ENCODE data around the gene IREB2. TPM values are rescaled to one million over a fixed set of nuclear protein-coding genes. Genes with fewer than 3 reads are reported as not detected.

The IREB2 gene
- total RNA-seq, 4 donors from 2014 or later: 25.6 to 87.5 (median 48.6) TPM

- Histone ChIP-seq H3K36me3 (peaks cover 30% of the 10 kb centered on the region), H3K4me3 (no peak overlapping the region), H3K4me1 (peaks cover 54% of the 10 kb centered on the region), H3K27me3 (no peaks in the 10 kb centered on the region), H3K9me3 (no peaks in the 10 kb centered on the region), H3K27ac (no peak overlapping the region)
- DNase-seq (ENCODE audit: low spot score in 2 of 2): no peak
- 66% methylated on average over 3 of the region's 3 CpGs for WGBS
- TF ChIP-seq POLR2AphosphoS5 (IDR thresholded peaks at IDR 0.05) (no peak), POLR2A (IDR thresholded peaks at IDR 0.05) (no peak), CTCF (IDR thresholded peaks at IDR 0.05) (no peak), EP300 (IDR thresholded peaks at IDR 0.05) (no peak)
Observed at GRCh38 chr15:78440375-78441373, 2.7 kb downstream of the IREB2 start.

- Histone ChIP-seq H3K9me3 (no peaks in the 10 kb centered on the region), H3K4me3 (no peak overlapping the region), H3K27ac (no peak overlapping the region), H3K27me3 (no peaks in the 10 kb centered on the region), H3K4me1 (peaks cover 67% of the 10 kb centered on the region), H3K36me3 (peaks cover 50% of the 10 kb centered on the region)
- DNase-seq (ENCODE audit: low spot score in 2 of 2): no peak
- TF ChIP-seq EP300 (IDR thresholded peaks at IDR 0.05) (no peak), CTCF (IDR thresholded peaks at IDR 0.05) (no peak), POLR2A (IDR thresholded peaks at IDR 0.05) (no peak), POLR2AphosphoS5 (IDR thresholded peaks at IDR 0.05) (no peak)
- WGBS: 71% methylated on average over 1 of the region's 1 CpG
Observed at GRCh38 chr15:78444255-78444654, 6.2 kb downstream of the IREB2 start.

- TF ChIP-seq EP300 (IDR thresholded peaks at IDR 0.05): no peak
- no peak for TF ChIP-seq POLR2A (IDR thresholded peaks at IDR 0.05)
- TF ChIP-seq POLR2AphosphoS5 (IDR thresholded peaks at IDR 0.05): no peak
- no peak for TF ChIP-seq CTCF (IDR thresholded peaks at IDR 0.05)
- peaks cover 66% of the 10 kb centered on the region for H3K4me1 ChIP-seq
Observed at GRCh38 chr15:78445875-78446274, 7.9 kb downstream of the IREB2 start.

GRCh38 chr15:78446551-78446950 lies 8.5 kb downstream of the IREB2 start:
- no peak overlapping the region for H3K27ac ChIP-seq
- TF ChIP-seq EP300 (IDR thresholded peaks at IDR 0.05): no peak
- no peak for TF ChIP-seq CTCF (IDR thresholded peaks at IDR 0.05)
- TF ChIP-seq POLR2AphosphoS5 (IDR thresholded peaks at IDR 0.05): no peak
- no peak for TF ChIP-seq POLR2A (IDR thresholded peaks at IDR 0.05)
- peaks cover 50% of the 10 kb centered on the region for H3K36me3 ChIP-seq
- H3K27me3 ChIP-seq: no peaks in the 10 kb centered on the region
- H3K9me3 ChIP-seq: no peaks in the 10 kb centered on the region
- 83% methylated on average over 3 of the region's 3 CpGs for WGBS
- DNase-seq (ENCODE audit: low spot score in 2 of 2): no peak
- peaks cover 63% of the 10 kb centered on the region for H3K4me1 ChIP-seq
- no peak overlapping the region for H3K4me3 ChIP-seq

More at GRCh38 chr15:78445875-78446274, 7.9 kb downstream of the IREB2 start:
- no peak for DNase-seq (ENCODE audit: low spot score in 2 of 2)
- Histone ChIP-seq H3K27me3 (no peaks in the 10 kb centered on the region), H3K36me3 (peaks cover 50% of the 10 kb centered on the region), H3K9me3 (no peaks in the 10 kb centered on the region), H3K27ac (no peak overlapping the region), H3K4me3 (no peak overlapping the region)
- 90% methylated on average over 2 of the region's 2 CpGs for WGBS

Data from suprapubic skin (tissue), 4 donors.